GM23248 (cell line): ENCODE measurements around the gene BCAS1. TPM values are rescaled to one million over a fixed set of nuclear protein-coding genes. Genes with fewer than 3 reads are reported as not detected.

Experiments used
- DNase-seq: peaks from one replicate; pipeline ENCODE4 v3.0.0-alpha.2; 2015
- H2AFZ ChIP-seq: fragments of 200-600 bp; sonication (generic); 2 replicates; pipeline ENCODE4 v1.6.1; 2016; ENCODE audit warnings: antibody characterized with exemption
- H3F3A ChIP-seq: fragments of 200-600 bp; sonication (generic); 2 replicates; pipeline ENCODE4 v1.6.1; 2016; ENCODE audit warnings: mild to moderate bottlenecking, antibody characterized with exemption, mixed run types; ENCODE audit not compliant: insufficient read depth
- H3K27ac ChIP-seq: fragments of 200-600 bp; sonication (generic); 2 replicates; pipeline ENCODE4 v1.5.1; 2016; ENCODE audit warnings: mild to moderate bottlenecking
- H3K27me3 ChIP-seq: fragments of 200-600 bp; sonication (generic); replicated peaks from 2 replicates; pipeline ENCODE4 v1.6.1; 2016; ENCODE audit warnings: mild to moderate bottlenecking; ENCODE audit not compliant: insufficient read depth
- H3K36me3 ChIP-seq: fragments of 200-600 bp; sonication (generic); 2 replicates; pipeline ENCODE4 v1.6.1; 2016; ENCODE audit warnings: low read depth, mild to moderate bottlenecking
- H3K4me1 ChIP-seq: fragments of 200-600 bp; sonication (generic); 2 replicates; pipeline ENCODE4 v1.6.1; 2016; ENCODE audit warnings: mild to moderate bottlenecking; ENCODE audit not compliant: insufficient read depth
- H3K4me2 ChIP-seq: fragments of 200-600 bp; sonication (generic); one replicate; pipeline ENCODE4 v1.6.1; 2016; ENCODE audit warnings: mild to moderate bottlenecking; ENCODE audit not compliant: unreplicated experiment
- H3K4me3 ChIP-seq: fragments of 200-600 bp; sonication (generic); 2 replicates; pipeline ENCODE4 v1.5.1; 2016; ENCODE audit warnings: mild to moderate bottlenecking
- H3K79me2 ChIP-seq: fragments of 200-600 bp; sonication (generic); 2 replicates; pipeline ENCODE4 v1.6.1; 2016; ENCODE audit warnings: mild to moderate bottlenecking; ENCODE audit not compliant: insufficient read depth
- H3K9ac ChIP-seq: fragments of 200-600 bp; sonication (generic); 2 replicates; pipeline ENCODE4 v1.6.1; 2016; ENCODE audit warnings: mild to moderate bottlenecking
- H3K9me2 ChIP-seq: fragments of 200-600 bp; sonication (generic); 2 replicates; pipeline ENCODE4 v1.6.1; 2016; ENCODE audit warnings: mixed run types, mild to moderate bottlenecking, moderate library complexity; ENCODE audit not compliant: insufficient read depth
- H3K9me3 ChIP-seq: fragments of 200-600 bp; sonication (generic); one replicate; pipeline ENCODE4 v1.6.1; 2017; ENCODE audit warnings: low read depth
- H4K20me1 ChIP-seq: fragments of 200-600 bp; sonication (generic); 2 replicates; pipeline ENCODE4 v1.6.0; 2016; ENCODE audit not compliant: insufficient read depth
- EZH2 ChIP-seq: fragments of 200-600 bp; sonication (generic); IDR thresholded peaks from 2 replicates; pipeline ENCODE4 v1.6.1; 2018; ENCODE audit warnings: antibody characterized with exemption, mild to moderate bottlenecking; ENCODE audit not compliant: insufficient read depth, poor library complexity, severe bottlenecking
- EZH2phosphoT487 ChIP-seq: fragments of 200-600 bp; sonication (generic); IDR thresholded peaks from 2 replicates; pipeline ENCODE4 v1.6.1; 2018; ENCODE audit warnings: antibody characterized with exemption, moderate library complexity, mild to moderate bottlenecking, low read depth; ENCODE audit not compliant: insufficient read depth
- WGBS, 2 experiments: methylation state at CpG; one replicate each; pipeline ENCODE4 v1.1.6; 2015 to 2017; ENCODE audit warnings: low lambda C conversion rate in 2 of 2, low coverage in 1 of 2; ENCODE audit errors: missing lambda C conversion rate in 2 of 2; 5-methylcytosine and 5-hydroxymethylcytosine counted together
- in situ Hi-C: fragments of 300-500 bp; cut with MboI; formaldehyde crosslinking; loops from 2 replicates; pipeline ENCODE4 v1.15.0; 2020
- polyA plus RNA-seq: library from polyadenylated mRNA; unstranded; fragments of >200 nt; fragmentation: Nextera tagmentation; extraction: Ambion mirVana; gene quantifications from 2 replicates; pipeline ENCODE4 v1.2.1, GENCODE V29; 2016
- total RNA-seq: library from RNA; depleted of rRNA; stranded (reverse); fragments of >200 nt; shearing (Covaris generic); gene quantifications from 2 replicates; pipeline ENCODE4 v1.2.3, GENCODE V29; 2014

BCAS1 gene
- total and polyA plus RNA-seq, 2 experiments from 2014 or later: 0.41 TPM; not detected in 1

DNA sequence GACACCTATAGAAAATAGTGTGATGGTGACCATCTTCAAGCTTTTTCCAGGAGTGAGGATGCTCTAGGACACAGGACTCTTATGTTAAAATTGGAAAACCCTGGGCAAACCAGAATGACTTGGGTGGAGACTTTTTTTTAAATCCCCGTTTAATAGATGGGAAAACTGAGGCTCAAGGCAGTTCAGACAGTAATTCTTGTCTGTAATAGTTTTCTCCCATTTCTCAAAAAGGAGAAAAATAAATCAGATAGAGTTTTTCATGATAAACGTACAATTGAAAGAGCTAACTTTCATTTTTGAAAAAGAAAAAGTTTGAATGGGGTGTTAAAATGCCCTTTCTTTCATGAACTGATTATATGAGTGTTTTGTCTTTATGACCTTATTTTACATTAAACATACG is 6.8 kb downstream of the BCAS1 start:
- Histone ChIP-seq H4K20me1 (no peaks in the 10 kb centered on the region), H3K79me2 (no peaks in the 10 kb centered on the region), H3K9me3 (no peaks in the 10 kb centered on the region), H3K27me3 (no peaks in the 10 kb centered on the region), H2AFZ (no peak overlapping the region), H3K9me2 (no peaks in the 10 kb centered on the region), H3K36me3 (no peaks in the 10 kb centered on the region), H3K9ac (no peak overlapping the region), H3K27ac (no peak overlapping the region), H3K4me2 (no peak overlapping the region), H3F3A (peaks cover 24% of the 10 kb centered on the region), H3K4me3 (no peak overlapping the region), H3K4me1 (peaks cover 36% of the 10 kb centered on the region)
- TF ChIP-seq EZH2phosphoT487 (no peak), EZH2 (no peak)
- WGBS, 2 experiments: 64 to 71% methylated on average over 3 of the region's 3 CpGs
- in situ Hi-C loops: loop anchor here (5.0 to 10.0 kb wide), 3 partner anchors 121 to 489 kb away; no protein-coding TSS in a partner anchor
- no peak for DNase-seq

- H3K9me3 ChIP-seq: no peaks in the 10 kb centered on the region
- no peak for TF ChIP-seq EZH2phosphoT487
- TF ChIP-seq EZH2: no peak
- no peaks in the 10 kb centered on the region for H3K79me2 ChIP-seq
- H3F3A ChIP-seq: peaks cover 24% of the 10 kb centered on the region
- no peaks in the 10 kb centered on the region for H3K36me3 ChIP-seq
- H3K9me2 ChIP-seq: no peaks in the 10 kb centered on the region
- no peaks in the 10 kb centered on the region for H4K20me1 ChIP-seq
- no peak overlapping the region for H3K27ac ChIP-seq
- no peak overlapping the region for H3K9ac ChIP-seq
- peaks cover 36% of the 10 kb centered on the region for H3K4me1 ChIP-seq
- no peaks in the 10 kb centered on the region for H3K27me3 ChIP-seq
- no peak overlapping the region for H3K4me2 ChIP-seq
- no peak overlapping the region for H2AFZ ChIP-seq
- DNase-seq: peak; percentile 75
- H3K4me3 ChIP-seq: no peak overlapping the region
- in situ Hi-C loops: loop anchor here (5.0 to 10.0 kb wide), 3 partner anchors 121 to 488 kb away; no protein-coding TSS in a partner anchor
- 32 to 38% methylated on average over 4 of the region's 4 CpGs for WGBS, 2 experiments
These were observed 7.5 kb downstream of the BCAS1 start for GRCh38 chr20:54062812-54063280.

DNA sequence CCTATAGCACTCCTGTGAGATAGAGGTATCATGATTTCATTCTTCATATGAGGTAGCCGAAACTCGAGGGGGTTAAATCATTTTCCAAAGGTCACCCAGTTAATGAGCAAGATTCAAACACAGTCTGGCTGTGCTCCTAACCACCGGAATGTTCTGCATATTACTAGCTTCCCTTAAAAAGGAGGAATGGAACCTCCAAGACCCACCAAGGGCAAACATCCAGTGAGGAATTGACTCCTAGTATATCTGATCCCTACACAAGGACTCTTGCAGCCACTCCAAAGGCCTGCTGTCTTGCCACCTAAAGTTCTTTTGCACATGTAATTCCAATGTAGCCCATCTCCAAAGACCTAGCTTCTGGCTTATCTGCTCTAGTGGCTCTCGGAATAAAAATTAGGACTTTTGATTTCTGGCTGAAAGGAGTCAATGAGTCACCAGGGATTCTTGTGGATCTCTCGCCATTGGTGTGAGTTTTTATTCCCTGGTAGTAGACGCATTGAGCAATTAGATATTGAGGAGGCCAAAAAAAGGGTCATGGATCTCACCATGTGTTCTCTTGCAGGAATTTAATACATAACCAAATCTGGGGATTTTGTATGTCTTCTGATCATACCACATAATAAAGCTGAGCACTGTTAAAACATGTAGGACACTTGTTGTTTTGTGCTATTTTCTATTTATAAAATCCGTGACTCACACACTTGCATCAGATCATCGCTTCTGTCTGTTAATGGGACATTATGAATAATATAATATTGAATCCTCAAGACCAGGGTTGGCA is 9.1 kb downstream of the BCAS1 start:
- in situ Hi-C loops: loop anchor here (5.0 to 10.0 kb wide), 3 partner anchors 119 to 486 kb away; no protein-coding TSS in a partner anchor
- 15 to 19% methylated on average over 8 of the region's 8 CpGs for WGBS, 2 experiments
- Histone ChIP-seq H3K36me3 (no peaks in the 10 kb centered on the region), H3K4me2 (peak overlapping the region; percentile 49), H3K9me2 (no peaks in the 10 kb centered on the region), H3K9me3 (no peaks in the 10 kb centered on the region), H3K9ac (peak overlapping the region; percentile 30; the same call in 1 of the 2 replicates), H2AFZ (no peak overlapping the region), H3K4me3 (no peak overlapping the region), H3K79me2 (no peaks in the 10 kb centered on the region), H3K27me3 (no peaks in the 10 kb centered on the region), H3F3A (peaks cover 19% of the 10 kb centered on the region), H3K27ac (peak overlapping the region; percentile 59), H4K20me1 (no peaks in the 10 kb centered on the region), H3K4me1 (peaks cover 22% of the 10 kb centered on the region)
- TF ChIP-seq EZH2: no peak
- TF ChIP-seq EZH2phosphoT487: no peak
- DNase-seq: peak; percentile 87

- Histone ChIP-seq H3K4me2 (no peak overlapping the region), H4K20me1 (no peaks in the 10 kb centered on the region), H3K27ac (no peak overlapping the region), H3K9ac (no peak overlapping the region), H3K4me3 (no peak overlapping the region), H2AFZ (no peak overlapping the region), H3K9me3 (no peaks in the 10 kb centered on the region), H3K27me3 (no peaks in the 10 kb centered on the region), H3K9me2 (no peaks in the 10 kb centered on the region), H3F3A (peaks cover 19% of the 10 kb centered on the region), H3K79me2 (no peaks in the 10 kb centered on the region), H3K36me3 (no peaks in the 10 kb centered on the region), H3K4me1 (peaks cover 20% of the 10 kb centered on the region)
- TF ChIP-seq EZH2 (no peak), EZH2phosphoT487 (no peak)
- in situ Hi-C loops: loop anchor here (5.0 to 10.0 kb wide), 3 partner anchors 118 to 485 kb away; no protein-coding TSS in a partner anchor
- no peak for DNase-seq
- 91 to 98% methylated on average over 6 of the region's 6 CpGs for WGBS, 2 experiments
These were observed 10.6 kb downstream of the BCAS1 start for GRCh38 chr20:54059691-54060364.
